Calu3 (cell line): ENCODE measurements around the gene CRACR2A. TPM values are rescaled to one million over a fixed set of nuclear protein-coding genes. Genes with fewer than 3 reads are reported as not detected.

ENCODE experiments used
- BruUV-seq: library from RNA; stranded (reverse); fragments of 400-500 nt; replicated peaks from 2 replicates; lab custom pipeline; 2021; lab: Mats Ljungman, UMichigan
- CTCF ChIA-PET: fragments of 300-600 bp; sonication (Branson Sonifier 250); formaldehyde crosslinking; loops from one replicate; lab custom pipeline; 2022; ENCODE audit warnings: antibody characterized with exemption; lab: Charles Lee
- DNase-seq: peaks from one replicate; pipeline ENCODE4 v3.0.0; 2022
- H3K27ac Mint-ChIP-seq: one replicate; pipeline ENCODE4 v1.8.0; 2022; ENCODE audit warnings: mixed read lengths; ENCODE audit not compliant: unreplicated experiment
- H3K27me3 Mint-ChIP-seq: one replicate; pipeline ENCODE4 v1.8.0; 2022; ENCODE audit warnings: mixed read lengths; ENCODE audit not compliant: unreplicated experiment
- H3K36me3 Mint-ChIP-seq: one replicate; pipeline ENCODE4 v1.8.0; 2022; ENCODE audit warnings: mild to moderate bottlenecking, moderate library complexity, mixed read lengths; ENCODE audit not compliant: insufficient read depth, unreplicated experiment
- H3K4me1 Mint-ChIP-seq: one replicate; pipeline ENCODE4 v1.8.0; 2022; ENCODE audit warnings: mild to moderate bottlenecking, low read depth, mixed read lengths; ENCODE audit not compliant: unreplicated experiment
- H3K4me3 Mint-ChIP-seq: one replicate; pipeline ENCODE4 v1.8.0; 2022; ENCODE audit warnings: mild to moderate bottlenecking, low read depth, moderate library complexity, mixed read lengths; ENCODE audit not compliant: unreplicated experiment
- H3K9me3 Mint-ChIP-seq: one replicate; pipeline ENCODE4 v1.8.0; 2022; ENCODE audit warnings: low read depth, mixed read lengths; ENCODE audit not compliant: unreplicated experiment
- intact Hi-C: fragments of 100-400 bp; cut with micrococcal nuclease; formaldehyde crosslinking; loops from one replicate; pipeline ENCODE4 v1.10.0; 2022; ENCODE audit not compliant: unreplicated experiment
- total RNA-seq: library from RNA; stranded (reverse); gene quantifications from 2 replicates; pipeline ENCODE4 v1.2.3, GENCODE V29; 2022
- TF ChIP-seq, protein P1 (sequence below): fragments of 200-600 bp; IDR thresholded peaks from one replicate; pipeline ENCODE4 v1.8.0; 2022; ENCODE audit warnings: antibody characterized with exemption; ENCODE audit not compliant: unreplicated experiment

Gene CRACR2A
- total RNA-seq, 1 experiment from 2014 or later: 9.5 TPM

DNA sequence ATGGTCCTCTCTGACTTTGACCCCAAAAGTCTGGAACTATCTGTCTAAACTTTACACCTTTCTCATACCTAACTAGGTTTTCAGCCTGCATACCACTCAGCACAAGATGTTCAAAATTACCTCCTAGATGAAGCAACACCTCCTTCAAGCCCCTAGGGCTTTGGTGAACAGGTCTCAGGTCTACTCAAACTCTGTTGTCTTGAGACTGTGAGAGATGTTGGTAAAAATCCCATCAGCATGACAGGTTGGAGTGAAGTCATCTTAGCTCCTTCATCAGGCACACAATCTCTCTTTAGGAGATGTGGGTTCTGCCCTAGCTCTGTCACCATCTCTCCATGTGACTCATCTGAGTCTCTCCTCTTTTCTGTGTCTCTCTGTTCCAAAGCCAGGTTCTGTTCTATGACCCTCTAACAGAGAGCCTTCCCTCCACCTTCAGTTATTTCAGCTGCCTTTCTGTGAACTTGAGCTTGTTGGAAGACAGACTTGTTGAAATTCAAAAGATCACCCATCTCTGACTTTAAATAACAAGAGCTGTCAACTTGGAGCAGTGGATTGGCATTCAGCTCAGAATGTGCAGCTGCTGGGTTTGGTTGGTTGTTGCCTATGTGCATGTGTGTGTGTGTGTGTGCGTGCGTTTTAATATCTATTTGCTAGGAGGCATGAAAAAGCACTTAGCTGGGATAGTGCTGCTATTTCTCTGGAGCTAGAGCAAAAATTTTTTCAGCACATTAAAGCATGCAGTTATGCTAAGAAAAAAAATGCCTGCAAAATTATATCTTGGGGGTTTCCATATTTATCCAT lies 130.7 kb downstream of the CRACR2A start:
- DNase-seq: no peak
- BruUV-seq: no TSS peak
- Mint-ChIP-seq H3K36me3 (no peaks in the 10 kb centered on the region), H3K27ac (no peak overlapping the region), H3K4me1 (no peaks in the 10 kb centered on the region), H3K27me3 (peaks cover 18% of the 10 kb centered on the region), H3K9me3 (no peaks in the 10 kb centered on the region), H3K4me3 (no peak overlapping the region)
- CTCF ChIA-PET: no interaction called here
- intact Hi-C loops: no loop called here
- TF ChIP-seq, protein P1, sequence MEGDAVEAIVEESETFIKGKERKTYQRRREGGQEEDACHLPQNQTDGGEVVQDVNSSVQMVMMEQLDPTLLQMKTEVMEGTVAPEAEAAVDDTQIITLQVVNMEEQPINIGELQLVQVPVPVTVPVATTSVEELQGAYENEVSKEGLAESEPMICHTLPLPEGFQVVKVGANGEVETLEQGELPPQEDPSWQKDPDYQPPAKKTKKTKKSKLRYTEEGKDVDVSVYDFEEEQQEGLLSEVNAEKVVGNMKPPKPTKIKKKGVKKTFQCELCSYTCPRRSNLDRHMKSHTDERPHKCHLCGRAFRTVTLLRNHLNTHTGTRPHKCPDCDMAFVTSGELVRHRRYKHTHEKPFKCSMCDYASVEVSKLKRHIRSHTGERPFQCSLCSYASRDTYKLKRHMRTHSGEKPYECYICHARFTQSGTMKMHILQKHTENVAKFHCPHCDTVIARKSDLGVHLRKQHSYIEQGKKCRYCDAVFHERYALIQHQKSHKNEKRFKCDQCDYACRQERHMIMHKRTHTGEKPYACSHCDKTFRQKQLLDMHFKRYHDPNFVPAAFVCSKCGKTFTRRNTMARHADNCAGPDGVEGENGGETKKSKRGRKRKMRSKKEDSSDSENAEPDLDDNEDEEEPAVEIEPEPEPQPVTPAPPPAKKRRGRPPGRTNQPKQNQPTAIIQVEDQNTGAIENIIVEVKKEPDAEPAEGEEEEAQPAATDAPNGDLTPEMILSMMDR: no peak

DNA sequence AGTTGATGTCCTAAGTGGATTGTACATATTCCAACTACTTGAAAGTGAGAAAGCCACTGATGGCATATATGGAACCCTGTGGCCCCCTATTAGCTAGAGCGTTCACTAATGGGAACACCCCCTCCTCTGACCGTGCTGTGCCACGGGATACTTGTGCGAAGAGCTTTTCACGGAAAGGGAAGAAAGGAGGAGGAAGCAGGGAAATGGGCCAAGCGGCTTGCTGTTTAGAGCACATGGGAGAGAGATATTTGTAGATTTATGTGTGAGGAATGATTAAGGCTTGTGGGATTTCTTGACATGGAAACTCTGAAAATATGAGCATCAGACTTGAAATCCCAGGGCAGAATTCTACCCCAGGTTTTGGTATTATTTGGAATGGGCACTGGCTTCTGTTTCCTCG lies 132.1 kb downstream of the CRACR2A start:
- BruUV-seq: no TSS peak
- Mint-ChIP-seq H3K36me3 (no peaks in the 10 kb centered on the region), H3K4me3 (no peak overlapping the region), H3K27ac (no peak overlapping the region), H3K27me3 (peaks cover 28% of the 10 kb centered on the region), H3K4me1 (no peaks in the 10 kb centered on the region), H3K9me3 (no peaks in the 10 kb centered on the region)
- DNase-seq: no peak
- TF ChIP-seq, protein P1: no peak
- CTCF ChIA-PET: no interaction called here
- intact Hi-C loops: no loop called here

DNA sequence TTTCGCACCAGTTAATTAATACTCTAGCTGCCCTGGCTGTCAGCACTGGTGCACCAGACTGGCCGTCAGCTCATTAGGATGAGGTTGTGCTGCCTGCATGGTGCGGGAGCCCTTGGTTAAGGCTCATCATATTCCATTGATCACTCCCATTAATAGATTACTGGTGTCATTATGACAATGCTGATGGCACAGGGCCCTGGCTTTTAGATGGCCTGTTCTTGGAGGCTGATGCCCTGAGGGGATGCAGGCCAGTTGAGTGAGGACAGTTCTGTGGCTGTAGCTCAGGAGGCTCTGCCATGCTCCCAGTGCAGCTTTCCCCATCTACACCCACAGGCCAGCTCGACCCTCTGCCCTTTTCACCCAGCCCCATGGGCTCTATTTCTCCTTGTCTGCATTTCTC lies 135.3 kb downstream of the CRACR2A start:
- intact Hi-C loops: no loop called here
- Mint-ChIP-seq H3K27ac (no peak overlapping the region), H3K4me3 (no peak overlapping the region), H3K27me3 (peaks cover 28% of the 10 kb centered on the region), H3K9me3 (no peaks in the 10 kb centered on the region), H3K4me1 (no peaks in the 10 kb centered on the region), H3K36me3 (no peaks in the 10 kb centered on the region)
- CTCF ChIA-PET: no interaction called here
- no TSS peak for BruUV-seq
- TF ChIP-seq, protein P1: no peak
- DNase-seq: no peak

DNA sequence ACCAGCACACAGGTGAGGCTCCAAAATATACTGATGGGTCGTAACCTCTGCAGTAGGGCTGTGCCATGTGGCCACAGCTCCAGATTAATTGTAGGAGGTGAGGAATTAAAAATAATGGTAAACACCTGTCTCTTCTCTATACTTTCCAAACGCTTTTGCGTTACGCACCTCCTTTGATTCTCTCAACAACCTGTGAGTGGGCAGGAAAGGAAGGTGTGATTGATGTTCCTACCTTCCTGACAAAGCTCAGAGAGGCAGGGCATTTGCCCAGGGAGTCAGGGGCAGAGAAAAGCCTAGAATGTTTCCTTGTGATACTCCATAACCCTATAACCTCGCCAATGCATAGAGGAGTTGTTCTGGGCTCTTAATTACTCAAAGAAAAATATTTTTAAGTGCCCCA lies 137.0 kb downstream of the CRACR2A start:
- no peaks in the 10 kb centered on the region for H3K4me1 Mint-ChIP-seq
- no peak for DNase-seq
- CTCF ChIA-PET: no interaction called here
- H3K4me3 Mint-ChIP-seq: no peak overlapping the region
- TF ChIP-seq, protein P1: no peak
- no peaks in the 10 kb centered on the region for H3K9me3 Mint-ChIP-seq
- no TSS peak for BruUV-seq
- intact Hi-C loops: no loop called here
- H3K27me3 Mint-ChIP-seq: peaks cover 22% of the 10 kb centered on the region
- no peak overlapping the region for H3K27ac Mint-ChIP-seq
- no peaks in the 10 kb centered on the region for H3K36me3 Mint-ChIP-seq
